GM12872 (cell line): ENCODE measurements around the gene POU2F1.

ENCODE experiments used
- TF ChIP-seq, protein P1 (sequence below): IDR thresholded peaks from 3 replicates; pipeline ENCODE4 v1.5.1; 2011; ENCODE audit warnings: low read depth, mild to moderate bottlenecking, low read length, moderate library complexity; ENCODE audit not compliant: insufficient read depth

Gene POU2F1

GRCh38 chr1:167342846-167343245 lies 122.2 kb downstream of the POU2F1 start:
- TF ChIP-seq, protein P1, sequence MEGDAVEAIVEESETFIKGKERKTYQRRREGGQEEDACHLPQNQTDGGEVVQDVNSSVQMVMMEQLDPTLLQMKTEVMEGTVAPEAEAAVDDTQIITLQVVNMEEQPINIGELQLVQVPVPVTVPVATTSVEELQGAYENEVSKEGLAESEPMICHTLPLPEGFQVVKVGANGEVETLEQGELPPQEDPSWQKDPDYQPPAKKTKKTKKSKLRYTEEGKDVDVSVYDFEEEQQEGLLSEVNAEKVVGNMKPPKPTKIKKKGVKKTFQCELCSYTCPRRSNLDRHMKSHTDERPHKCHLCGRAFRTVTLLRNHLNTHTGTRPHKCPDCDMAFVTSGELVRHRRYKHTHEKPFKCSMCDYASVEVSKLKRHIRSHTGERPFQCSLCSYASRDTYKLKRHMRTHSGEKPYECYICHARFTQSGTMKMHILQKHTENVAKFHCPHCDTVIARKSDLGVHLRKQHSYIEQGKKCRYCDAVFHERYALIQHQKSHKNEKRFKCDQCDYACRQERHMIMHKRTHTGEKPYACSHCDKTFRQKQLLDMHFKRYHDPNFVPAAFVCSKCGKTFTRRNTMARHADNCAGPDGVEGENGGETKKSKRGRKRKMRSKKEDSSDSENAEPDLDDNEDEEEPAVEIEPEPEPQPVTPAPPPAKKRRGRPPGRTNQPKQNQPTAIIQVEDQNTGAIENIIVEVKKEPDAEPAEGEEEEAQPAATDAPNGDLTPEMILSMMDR, result peak; percentile 43; the same call in 2 of the 3 replicates

DNA sequence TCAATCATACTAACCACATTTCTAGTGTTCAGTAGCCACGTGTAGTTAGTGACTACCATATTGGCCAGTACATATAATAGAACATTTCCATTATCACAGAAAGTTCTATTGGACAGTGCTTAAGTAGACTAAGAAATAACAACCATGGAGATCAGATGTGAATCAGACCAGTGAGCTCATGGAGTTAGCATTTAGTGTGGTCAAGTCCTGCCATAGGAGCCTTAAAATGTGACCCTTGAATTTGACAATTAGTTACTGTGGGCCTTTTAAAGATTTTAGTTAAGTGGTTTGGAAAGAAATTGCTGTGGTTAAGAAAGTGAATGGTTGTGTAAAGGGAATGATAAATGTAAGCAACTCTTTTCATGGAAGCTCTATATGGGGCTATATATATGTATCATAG lies 123.4 kb downstream of the POU2F1 start:
- TF ChIP-seq, protein P1, result no peak

- TF ChIP-seq, protein P1, result no peak
These were observed 124.1 kb downstream of the POU2F1 start for GRCh38 chr1:167344615-167345385.

DNA sequence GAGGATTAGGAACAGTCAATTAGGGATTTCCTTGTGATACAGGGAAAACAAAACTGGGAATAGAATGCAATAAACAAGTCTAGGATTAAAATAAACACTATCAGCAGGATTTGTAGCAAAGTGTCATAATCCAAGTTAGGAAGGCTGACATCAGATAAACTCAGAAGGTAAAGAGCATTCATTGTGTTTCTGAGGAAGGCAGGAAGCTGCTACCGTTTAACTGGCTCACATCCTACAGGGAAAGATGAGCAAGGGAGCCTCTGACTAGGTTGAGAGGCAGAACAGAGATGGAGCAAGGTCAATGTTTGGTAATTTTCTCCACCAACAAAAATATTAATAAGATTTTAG lies 124.7 kb downstream of the POU2F1 start:
- TF ChIP-seq, protein P1, result no peak

GRCh38 chr1:167357305-167357704 lies 136.6 kb downstream of the POU2F1 start:
- TF ChIP-seq, protein P1, result no peak

GRCh38 chr1:167359295-167359694 lies 138.6 kb downstream of the POU2F1 start:
- TF ChIP-seq, protein P1, result no peak

DNA sequence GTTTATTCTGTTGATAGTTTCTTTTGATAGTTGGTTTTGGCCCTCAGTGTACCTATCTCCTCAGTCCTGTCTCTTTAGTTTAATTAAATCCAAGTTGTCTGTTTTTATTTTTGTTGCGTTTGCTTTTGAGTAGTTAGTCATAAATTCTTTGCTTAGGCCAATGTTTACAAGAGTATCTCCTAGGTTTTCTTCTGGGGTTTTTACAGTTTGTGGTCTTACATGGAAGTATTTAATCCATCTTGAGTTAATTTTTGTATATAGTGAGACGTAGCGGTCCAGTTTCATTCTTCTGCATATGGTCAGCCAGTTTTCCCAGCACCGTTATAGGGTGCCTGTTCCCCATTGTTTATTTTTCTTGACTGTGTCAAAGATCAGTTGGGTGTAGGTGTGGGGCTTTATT lies 139.4 kb downstream of the POU2F1 start:
- TF ChIP-seq, protein P1, result no peak
